BLaER1 treated with 17β-estradiol and CSF1 and Interleukin-3, amounts not matched to agents 10 nM and 100 nM (cell line): ENCODE data around the gene ZNF121.
A peak's percentile ranks its signal among the peaks of the same experiment; 100 is the strongest.
"Not testable (repeated sequence)": the region's sequence is repeated elsewhere in the genome, so short reads cannot be mapped to it uniquely, and the experiment has no call there.

Experiments
- H3K27ac ChIP-seq, 11 experiments: shearing (Covaris generic); formaldehyde crosslinking; 2 replicates each; pipeline ENCODE4 v1.8.1; 2022
- H3K27me3 ChIP-seq, 11 experiments: shearing (Covaris generic); formaldehyde crosslinking; 2 replicates each; pipeline ENCODE4 v1.8.1; 2022
- H3K36me3 ChIP-seq, 11 experiments: shearing (Covaris generic); formaldehyde crosslinking; 2 replicates each; pipeline ENCODE4 v1.8.1; 2022
- H3K4me1 ChIP-seq, 10 experiments: shearing (Covaris generic); formaldehyde crosslinking; 2 replicates each; pipeline ENCODE4 v1.8.1; 2022
- H3K4me2 ChIP-seq, 11 experiments: shearing (Covaris generic); formaldehyde crosslinking; 2 replicates each; pipeline ENCODE4 v1.8.1; 2022
- H3K4me3 ChIP-seq, 10 experiments: shearing (Covaris generic); formaldehyde crosslinking; 2 replicates each; pipeline ENCODE4 v1.8.1; 2022
- H3K9ac ChIP-seq, 11 experiments: shearing (Covaris generic); formaldehyde crosslinking; 2 replicates each; pipeline ENCODE4 v1.8.1; 2022
- H3K9me3 ChIP-seq, 11 experiments: shearing (Covaris generic); formaldehyde crosslinking; replicated peaks in 1 of 11; 2 replicates each; pipeline ENCODE4 v1.8.1; 2022
- H4K20me1 ChIP-seq, 11 experiments: shearing (Covaris generic); formaldehyde crosslinking; 2 replicates each; pipeline ENCODE4 v1.8.1; 2022
- Cebpa-rat ChIP-seq, 11 experiments: shearing (Covaris generic); IDR thresholded peaks; 2 replicates each; pipeline ENCODE4 v1.8.1; 2022

The ZNF121 gene

GRCh38 chr19:9547870-9548269 lies 36.4 kb downstream of the ZNF121 start:
- peaks cover 0 to 15% (median 10%) of the 10 kb centered on the region in 10 experiments; a peak in 14 of 20 replicates for H3K4me1 ChIP-seq
- no peaks in the 10 kb centered on the region for H4K20me1 ChIP-seq
- H3K4me2 ChIP-seq, result no peak overlapping the region
- no peak overlapping the region for H3K4me3 ChIP-seq
- peaks cover 64 to 98% (median 83%) of the 10 kb centered on the region in 11 experiments for H3K9me3 ChIP-seq
- TF ChIP-seq Cebpa-rat (IDR thresholded peaks at IDR 0.05), result no peak
- H3K36me3 ChIP-seq, result peaks cover 7 to 50% (median 17%) of the 10 kb centered on the region in 11 experiments; a peak in 19 of 22 replicates
- H3K9ac ChIP-seq, result no peak overlapping the region
- H3K27me3 ChIP-seq, result no peaks in the 10 kb centered on the region
- H3K27ac ChIP-seq, result no peak overlapping the region

- H4K20me1 ChIP-seq, H3K36me3 ChIP-seq, H3K27me3 ChIP-seq, H3K4me2 ChIP-seq, H3K27ac ChIP-seq, H3K4me3 ChIP-seq, H3K9ac ChIP-seq: not testable (repeated sequence)
- H3K4me1 ChIP-seq, result peaks cover 18 to 35% (median 29%) of the 10 kb centered on the region in 10 experiments
- H3K9me3 ChIP-seq, result peaks cover 19 to 82% (median 48%) of the 10 kb centered on the region in 11 experiments; a peak in 21 of 22 replicates
These were observed 43.0 kb downstream of the ZNF121 start for GRCh38 chr19:9541281-9541680.

DNA sequence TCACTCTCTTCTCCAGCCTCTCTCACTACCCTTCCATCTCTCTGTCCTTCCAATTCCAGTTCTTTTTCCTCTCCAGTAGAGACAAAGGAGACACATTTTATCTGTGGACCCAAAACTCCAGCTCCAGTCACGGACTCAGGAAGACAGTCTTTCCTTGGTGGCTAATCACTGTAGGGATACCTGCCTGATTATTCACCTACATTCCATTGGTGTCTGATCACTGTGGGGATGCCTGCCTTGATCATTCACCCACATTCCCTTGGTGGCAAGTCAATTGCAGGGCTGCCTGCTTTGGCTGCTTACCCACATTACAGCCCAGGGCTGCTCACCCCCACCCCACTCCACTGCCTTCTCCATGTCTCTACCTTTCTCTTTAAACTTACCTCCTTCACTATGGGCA lies 44.4 kb downstream of the ZNF121 start:
- H4K20me1 ChIP-seq, H3K4me2 ChIP-seq, H3K4me3 ChIP-seq, H3K27ac ChIP-seq, H3K27me3 ChIP-seq, H3K9ac ChIP-seq: not testable (repeated sequence)
- peaks cover 20 to 23% (median 21%) of the 10 kb centered on the region in 11 experiments for H3K36me3 ChIP-seq
- H3K9me3 ChIP-seq, result peaks cover 30 to 82% (median 48%) of the 10 kb centered on the region in 11 experiments
- peaks cover 20 to 37% (median 30%) of the 10 kb centered on the region in 10 experiments for H3K4me1 ChIP-seq

DNA sequence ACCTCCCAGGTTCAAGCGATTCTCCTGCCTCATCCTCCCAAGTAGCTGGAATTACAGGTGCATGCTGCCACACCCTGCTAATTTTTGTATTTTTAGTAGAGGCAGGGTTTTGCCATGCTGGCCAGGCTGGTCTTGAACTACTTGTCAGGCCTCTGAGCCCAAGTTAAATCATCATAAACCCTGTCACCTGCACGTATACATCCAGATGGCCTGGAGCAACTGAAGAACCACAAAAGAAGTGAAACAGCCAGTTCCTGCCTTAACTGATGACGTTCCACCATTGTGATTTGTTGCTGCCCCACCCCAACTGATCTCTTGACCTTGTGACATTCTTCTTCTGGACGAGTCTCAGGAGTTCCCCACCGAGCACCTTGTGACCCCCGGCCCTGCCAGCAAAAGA lies 45.1 kb downstream of the ZNF121 start:
- peak overlapping the region; percentile 87 to 97 (median 94) for H3K27ac ChIP-seq
- peaks cover 20 to 30% (median 23%) of the 10 kb centered on the region in 10 experiments for H3K4me1 ChIP-seq
- not testable (repeated sequence) for H4K20me1 ChIP-seq, H3K27me3 ChIP-seq
- H3K9me3 ChIP-seq, result peaks cover 37 to 82% (median 51%) of the 10 kb centered on the region in 11 experiments
- peak overlapping the region; percentile 74 to 93 (median 86); a peak in 19 of 20 replicates for H3K4me3 ChIP-seq
- peak overlapping the region; percentile 87 to 99 (median 95); a peak in 21 of 22 replicates for H3K9ac ChIP-seq
- H3K4me2 ChIP-seq, result peak overlapping the region; percentile 82 to 94 (median 92)
- H3K36me3 ChIP-seq, result peaks cover 27 to 30% (median 28%) of the 10 kb centered on the region in 11 experiments

- Histone ChIP-seq H3K9me3 (peaks cover 45 to 83% (median 59%) of the 10 kb centered on the region in 11 experiments), H3K9ac (peak within 1 kb of the TSS; percentile 87 to 99 (median 95))
- TF ChIP-seq Cebpa-rat (IDR thresholded peaks at IDR 0.05), result no peak
These were observed 45.9 kb downstream of the ZNF121 start, which contains the start of gene ZNF426 for GRCh38 chr19:9538183-9539058. Gene ZNF426 (minus strand): TSS chr19:9538645. CDS start chr19:9536232, 2,413 bp downstream.

DNA sequence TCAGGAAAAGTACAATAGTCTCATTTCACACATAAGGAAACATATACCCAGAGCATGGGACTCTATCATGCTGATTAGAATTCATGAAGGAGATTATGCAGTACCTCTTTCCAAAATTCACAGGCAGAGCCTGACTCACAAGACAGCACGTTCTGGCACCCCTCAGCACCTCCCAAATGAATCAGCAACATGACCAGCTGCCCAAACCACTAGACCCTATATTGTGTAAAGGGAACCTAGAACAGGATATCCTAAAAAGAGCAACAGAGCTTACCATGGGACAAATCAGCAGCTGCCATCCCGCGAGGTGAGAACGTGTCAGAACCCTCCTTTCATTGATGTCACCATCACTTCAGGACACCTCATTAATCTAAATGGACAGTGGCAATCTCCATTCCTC lies 48.4 kb downstream of the ZNF121 start:
- H3K4me1 ChIP-seq, result peaks cover 16 to 25% (median 20%) of the 10 kb centered on the region in 10 experiments
- peak overlapping the region in 3 of 10 experiments; percentile 22 to 91 (median 82); a peak in 4 of 20 replicates for H3K4me3 ChIP-seq
- H3K4me2 ChIP-seq, result peak overlapping the region in 9 of 11 experiments; percentile 22 to 94 (median 92); a peak in 11 of 22 replicates
- no peak overlapping the region for H3K9ac ChIP-seq
- no peak for TF ChIP-seq Cebpa-rat (IDR thresholded peaks at IDR 0.05)
- H4K20me1 ChIP-seq, result no peaks in the 10 kb centered on the region
- H3K9me3 ChIP-seq, result peaks cover 70 to 85% (median 75%) of the 10 kb centered on the region in 11 experiments
- peaks cover 60 to 63% (median 61%) of the 10 kb centered on the region in 11 experiments for H3K36me3 ChIP-seq
- no peaks in the 10 kb centered on the region for H3K27me3 ChIP-seq
- peak overlapping the region in 1 of 11 experiments; percentile 14; a peak in 1 of 22 replicates for H3K27ac ChIP-seq

More at GRCh38 chr19:9538183-9539058, 45.9 kb downstream of the ZNF121 start, which contains the start of gene ZNF426:
- Histone ChIP-seq H3K4me3 (peak within 1 kb of the TSS; percentile 74 to 93 (median 86)), H3K4me2 (peak within 1 kb of the TSS; percentile 82 to 94 (median 92)), H3K36me3 (peaks cover 35 to 38% (median 36%) of the 10 kb centered on the region in 11 experiments), H3K27me3 (no peaks in the 10 kb centered on the region), H3K27ac (peak within 1 kb of the TSS; percentile 87 to 97 (median 94)), H4K20me1 (no peaks in the 10 kb centered on the region), H3K4me1 (peaks cover 16 to 25% (median 20%) of the 10 kb centered on the region in 10 experiments)

DNA sequence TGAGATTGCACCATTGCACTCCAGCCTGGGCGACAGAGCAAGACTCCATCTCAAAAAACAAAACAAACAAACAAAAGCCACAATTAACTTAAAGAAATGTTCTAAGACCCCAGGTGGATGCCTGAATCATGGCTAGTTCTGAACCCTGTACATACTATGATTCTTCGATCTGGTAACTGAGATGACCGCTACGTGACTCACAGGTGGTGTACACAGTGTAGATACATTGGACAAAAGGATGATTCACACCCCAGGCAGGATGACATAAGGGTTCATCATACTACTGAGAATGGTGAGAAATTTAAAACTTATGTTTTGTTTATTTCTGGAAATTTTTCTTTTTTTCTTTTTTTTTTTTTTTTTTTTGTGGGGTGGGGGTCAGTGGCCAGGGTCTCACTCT lies 52.4 kb downstream of the ZNF121 start:
- H4K20me1 ChIP-seq, result no peaks in the 10 kb centered on the region
- peaks cover under 1 to 12% (median 10%) of the 10 kb centered on the region in 10 experiments; a peak in 18 of 20 replicates for H3K4me1 ChIP-seq
- H3K9me3 ChIP-seq, result peaks cover 99 to 100% (median 100%) of the 10 kb centered on the region in 11 experiments
- H3K27ac ChIP-seq, result no peak overlapping the region
- H3K4me2 ChIP-seq, result no peak overlapping the region
- H3K4me3 ChIP-seq, result peak overlapping the region in 9 of 10 experiments; percentile 9 to 58 (median 35); a peak in 11 of 20 replicates
- no peak for TF ChIP-seq Cebpa-rat (IDR thresholded peaks at IDR 0.05)
- H3K36me3 ChIP-seq, result peaks cover 100% of the 10 kb centered on the region in 11 experiments
- peaks cover 0 to 7% (median 0%) of the 10 kb centered on the region in 11 experiments; a peak in 3 of 22 replicates for H3K27me3 ChIP-seq
- H3K9ac ChIP-seq, result no peak overlapping the region

DNA sequence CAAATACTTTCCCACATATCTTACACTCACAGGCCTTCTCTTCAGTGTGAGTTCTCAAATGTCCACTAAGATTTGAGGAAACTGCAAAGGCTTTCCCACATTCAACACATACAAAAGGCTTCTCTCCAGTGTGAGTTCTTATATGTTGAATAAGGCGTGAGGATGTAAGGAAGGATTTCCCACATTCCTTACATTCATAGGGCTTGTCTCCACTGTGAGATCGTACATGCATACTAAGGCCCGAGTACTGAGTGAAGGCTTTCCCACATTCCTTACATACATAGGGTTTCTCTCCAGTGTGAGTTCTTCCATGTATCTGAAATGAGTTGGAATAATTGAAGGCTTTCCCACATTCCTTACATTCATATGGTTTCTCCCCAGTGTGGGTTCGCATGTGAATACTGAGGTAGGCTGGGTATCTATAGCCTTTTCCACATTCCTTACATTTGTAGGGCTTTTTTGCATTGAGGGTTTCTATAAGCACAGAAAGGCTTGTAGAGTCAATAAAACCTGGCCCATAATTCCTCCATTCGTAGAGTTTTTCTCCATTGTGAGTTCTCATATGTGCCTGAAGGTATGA lies 55.5 kb downstream of the ZNF121 start:
- Histone ChIP-seq H3K36me3 (peaks cover 95 to 100% (median 99%) of the 10 kb centered on the region in 11 experiments), H3K27me3 (peaks cover 0 to 7% (median 0%) of the 10 kb centered on the region in 11 experiments; a peak in 3 of 22 replicates), H3K9ac (no peak overlapping the region), H3K27ac (no peak overlapping the region), H3K4me1 (no peaks in the 10 kb centered on the region), H3K9me3 (peaks cover 100% of the 10 kb centered on the region in 11 experiments), H3K4me3 (peak overlapping the region; percentile 21 to 58 (median 46); a peak in 19 of 20 replicates), H3K4me2 (no peak overlapping the region), H4K20me1 (no peaks in the 10 kb centered on the region)
- no peak for TF ChIP-seq Cebpa-rat (IDR thresholded peaks at IDR 0.05)
